Endothelial cell (in vitro differentiated cells): ENCODE measurements around the gene STXBP4. TPM values are rescaled to one million over a fixed set of nuclear protein-coding genes. Genes with fewer than 3 reads are reported as not detected.

ENCODE experiments used
- DNase-seq: peaks from one replicate; pipeline ENCODE4 v3.0.0; 2021; ENCODE audit warnings: low spot score
- H3K27ac Mint-ChIP-seq: one replicate; pipeline ENCODE4 v1.8.0; 2021; ENCODE audit warnings: mixed read lengths, inconsistent platforms; ENCODE audit not compliant: unreplicated experiment
- H3K27me3 Mint-ChIP-seq: one replicate; pipeline ENCODE4 v1.8.0; 2021; ENCODE audit warnings: mild to moderate bottlenecking, moderate library complexity, mixed read lengths, inconsistent platforms; ENCODE audit not compliant: unreplicated experiment
- H3K36me3 Mint-ChIP-seq: one replicate; pipeline ENCODE4 v1.8.0; 2021; ENCODE audit warnings: mild to moderate bottlenecking, low read depth, mixed read lengths, inconsistent platforms; ENCODE audit not compliant: unreplicated experiment
- H3K4me1 Mint-ChIP-seq: one replicate; pipeline ENCODE4 v1.8.0; 2021; ENCODE audit warnings: mild to moderate bottlenecking, mixed read lengths, inconsistent platforms; ENCODE audit not compliant: unreplicated experiment
- H3K4me3 Mint-ChIP-seq: one replicate; pipeline ENCODE4 v1.8.0; 2021; ENCODE audit warnings: mild to moderate bottlenecking, mixed read lengths, inconsistent platforms; ENCODE audit not compliant: unreplicated experiment
- H3K9me3 Mint-ChIP-seq: one replicate; pipeline ENCODE4 v1.8.0; 2021; ENCODE audit warnings: mixed read lengths, inconsistent platforms; ENCODE audit not compliant: unreplicated experiment
- total RNA-seq: library from RNA; stranded (reverse); fragmentation: NEBNext Ultra II Directional; extraction: Animal tissue kit (Norgen Biotek cat#: 25700); gene quantifications from one replicate; pipeline ENCODE4 v1.2.1, GENCODE V29; 2021; ENCODE audit not compliant: unreplicated experiment
- TF ChIP-seq, protein P1 (sequence below): fragments of 200-600 bp; sonication (generic); IDR thresholded peaks from one replicate; pipeline ENCODE4 v1.5.0; 2021; ENCODE audit warnings: antibody characterized with exemption; ENCODE audit not compliant: unreplicated experiment

The STXBP4 gene
- total RNA-seq, 1 donor from 2014 or later, result 7.5 TPM

DNA sequence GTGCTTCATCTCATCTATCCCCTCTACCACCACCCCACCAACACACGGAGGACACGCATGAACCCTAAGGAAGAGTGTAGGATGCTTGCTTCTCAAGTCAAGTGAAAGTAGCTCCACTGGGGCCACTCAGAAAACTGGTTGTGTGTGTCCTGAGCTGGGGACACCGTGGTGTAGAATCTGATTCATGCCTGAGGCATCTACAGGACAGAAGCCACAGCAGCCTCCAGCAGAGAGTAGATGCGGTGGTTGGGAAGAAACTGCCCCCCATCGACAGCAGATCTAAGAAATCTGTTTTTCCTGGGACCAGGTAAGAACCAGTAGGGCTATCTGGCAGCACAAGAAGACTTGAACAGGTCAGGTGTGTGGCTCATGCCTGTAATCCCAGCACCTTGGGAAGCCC, 244.3 kb downstream of the STXBP4 start:
- Mint-ChIP-seq H3K9me3 (no peaks in the 10 kb centered on the region), H3K27me3 (no peaks in the 10 kb centered on the region), H3K27ac (no peak overlapping the region), H3K36me3 (no peaks in the 10 kb centered on the region), H3K4me1 (no peaks in the 10 kb centered on the region), H3K4me3 (no peak overlapping the region)
- TF ChIP-seq, protein P1, sequence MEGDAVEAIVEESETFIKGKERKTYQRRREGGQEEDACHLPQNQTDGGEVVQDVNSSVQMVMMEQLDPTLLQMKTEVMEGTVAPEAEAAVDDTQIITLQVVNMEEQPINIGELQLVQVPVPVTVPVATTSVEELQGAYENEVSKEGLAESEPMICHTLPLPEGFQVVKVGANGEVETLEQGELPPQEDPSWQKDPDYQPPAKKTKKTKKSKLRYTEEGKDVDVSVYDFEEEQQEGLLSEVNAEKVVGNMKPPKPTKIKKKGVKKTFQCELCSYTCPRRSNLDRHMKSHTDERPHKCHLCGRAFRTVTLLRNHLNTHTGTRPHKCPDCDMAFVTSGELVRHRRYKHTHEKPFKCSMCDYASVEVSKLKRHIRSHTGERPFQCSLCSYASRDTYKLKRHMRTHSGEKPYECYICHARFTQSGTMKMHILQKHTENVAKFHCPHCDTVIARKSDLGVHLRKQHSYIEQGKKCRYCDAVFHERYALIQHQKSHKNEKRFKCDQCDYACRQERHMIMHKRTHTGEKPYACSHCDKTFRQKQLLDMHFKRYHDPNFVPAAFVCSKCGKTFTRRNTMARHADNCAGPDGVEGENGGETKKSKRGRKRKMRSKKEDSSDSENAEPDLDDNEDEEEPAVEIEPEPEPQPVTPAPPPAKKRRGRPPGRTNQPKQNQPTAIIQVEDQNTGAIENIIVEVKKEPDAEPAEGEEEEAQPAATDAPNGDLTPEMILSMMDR, result no peak
- no peak for DNase-seq

DNA sequence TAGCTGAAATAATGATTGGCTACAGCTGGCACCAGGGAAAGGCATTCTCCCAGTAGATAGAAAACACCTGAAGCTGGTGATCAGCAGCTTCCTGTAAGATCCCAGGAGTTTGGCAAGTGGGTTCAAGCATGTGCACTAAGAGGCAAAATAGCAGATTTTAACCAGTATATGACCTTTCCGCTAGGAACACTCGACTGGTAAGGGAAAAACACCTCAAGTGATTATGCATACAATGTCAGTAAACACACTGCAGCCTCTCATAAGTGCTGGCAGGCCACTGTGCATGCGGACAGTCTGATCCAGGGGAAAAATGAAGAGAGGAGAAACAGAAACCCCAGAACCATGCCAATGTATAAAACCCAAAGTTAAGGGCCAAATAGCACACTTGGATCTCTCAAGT, 247.1 kb downstream of the STXBP4 start:
- H3K27ac Mint-ChIP-seq, result no peak overlapping the region
- no peaks in the 10 kb centered on the region for H3K27me3 Mint-ChIP-seq
- TF ChIP-seq, protein P1, result no peak
- no peak overlapping the region for H3K4me3 Mint-ChIP-seq
- H3K4me1 Mint-ChIP-seq, result no peaks in the 10 kb centered on the region
- no peaks in the 10 kb centered on the region for H3K36me3 Mint-ChIP-seq
- no peak for DNase-seq
- no peaks in the 10 kb centered on the region for H3K9me3 Mint-ChIP-seq

DNA sequence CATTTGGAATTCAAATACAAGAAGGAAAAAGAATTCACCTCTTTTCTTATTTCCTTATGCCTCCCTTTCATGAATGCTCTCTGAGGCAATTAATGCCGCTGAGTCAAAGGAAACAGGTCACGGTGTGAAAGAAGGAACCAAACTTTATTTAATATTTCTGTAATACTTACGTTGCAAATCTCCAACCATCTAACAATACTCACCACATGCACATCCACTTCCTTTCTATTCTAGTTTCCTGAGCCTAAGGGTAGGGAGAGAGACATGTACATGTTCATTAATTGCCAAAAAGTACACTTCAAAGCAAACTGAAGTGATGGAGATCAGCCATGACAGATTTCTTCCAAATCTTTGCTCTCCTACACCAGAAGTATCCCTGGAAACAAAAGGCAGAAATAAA, 248.3 kb downstream of the STXBP4 start:
- H3K36me3 Mint-ChIP-seq, result no peaks in the 10 kb centered on the region
- no peaks in the 10 kb centered on the region for H3K9me3 Mint-ChIP-seq
- H3K4me1 Mint-ChIP-seq, result no peaks in the 10 kb centered on the region
- H3K27ac Mint-ChIP-seq, result no peak overlapping the region
- no peak overlapping the region for H3K4me3 Mint-ChIP-seq
- H3K27me3 Mint-ChIP-seq, result peaks cover 2% of the 10 kb centered on the region
- DNase-seq, result no peak
- TF ChIP-seq, protein P1, result no peak

DNA sequence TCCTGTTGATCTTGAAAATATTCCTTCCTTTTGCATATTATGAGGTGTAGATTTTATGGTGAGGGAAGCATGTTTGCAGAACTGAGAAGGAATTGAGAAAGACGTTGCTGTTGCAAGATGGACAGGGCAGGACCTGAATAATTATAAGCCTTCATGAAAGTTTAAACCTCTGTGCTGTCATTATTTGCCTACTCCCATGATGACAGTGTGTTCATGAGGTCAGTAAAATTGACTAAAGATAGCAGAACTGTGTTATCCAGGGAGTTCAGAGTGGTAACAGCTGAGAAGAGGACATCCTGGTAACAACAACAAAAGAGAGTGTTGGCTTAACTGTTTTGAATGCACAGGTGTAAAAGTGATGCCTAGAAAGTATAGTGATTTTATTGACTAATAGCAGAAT, 250.9 kb downstream of the STXBP4 start:
- H3K4me1 Mint-ChIP-seq, result no peaks in the 10 kb centered on the region
- H3K36me3 Mint-ChIP-seq, result no peaks in the 10 kb centered on the region
- DNase-seq, result no peak
- peaks cover 2% of the 10 kb centered on the region for H3K27me3 Mint-ChIP-seq
- TF ChIP-seq, protein P1, result no peak
- no peaks in the 10 kb centered on the region for H3K9me3 Mint-ChIP-seq
- H3K27ac Mint-ChIP-seq, result no peak overlapping the region
- H3K4me3 Mint-ChIP-seq, result no peak overlapping the region

DNA sequence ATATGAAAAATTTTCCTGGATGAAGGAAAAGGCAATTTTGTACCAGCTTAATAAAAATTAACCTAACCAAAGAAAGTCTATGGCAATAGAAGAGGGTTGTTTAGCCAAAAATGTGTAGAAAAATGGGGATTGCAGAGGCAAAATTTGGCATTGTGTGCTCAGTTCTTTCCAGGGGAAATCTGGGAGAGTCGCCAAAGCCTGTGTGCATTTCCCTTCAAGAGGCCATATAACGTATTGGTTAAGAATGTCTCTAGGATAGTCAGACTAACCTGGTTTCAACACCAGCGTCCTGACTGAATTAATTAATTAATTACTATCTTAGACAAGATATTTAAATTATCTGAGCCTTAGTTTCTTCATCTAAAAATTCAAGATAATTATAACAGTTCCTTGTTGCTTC, 251.4 kb downstream of the STXBP4 start:
- peaks cover 2% of the 10 kb centered on the region for H3K27me3 Mint-ChIP-seq
- no peak for DNase-seq
- H3K36me3 Mint-ChIP-seq, result no peaks in the 10 kb centered on the region
- TF ChIP-seq, protein P1, result no peak
- no peaks in the 10 kb centered on the region for H3K9me3 Mint-ChIP-seq
- no peaks in the 10 kb centered on the region for H3K4me1 Mint-ChIP-seq
- no peak overlapping the region for H3K27ac Mint-ChIP-seq
- no peak overlapping the region for H3K4me3 Mint-ChIP-seq

Other genes with a start within 250 kb of the STXBP4 start
- 16.7 TPM for gene TOM1L1, start 67.9 kb upstream of the STXBP4 start, total RNA-seq
- gene COX11, start 111 bp upstream of the STXBP4 start, total RNA-seq, result 38.0 TPM